CD1c-positive myeloid dendritic cell (primary cell): Measurements from ENCODE around the gene SPATA45.
A peak's percentile ranks its signal among the peaks of the same experiment; 100 is the strongest.
"Not testable (repeated sequence)": the region's sequence is repeated elsewhere in the genome, so short reads cannot be mapped to it uniquely, and the experiment has no call there.

Experiments
- DNase-seq: peaks from one replicate; pipeline ENCODE4 v3.0.0-alpha.2; 2016; ENCODE audit errors: extremely low spot score

Gene SPATA45

GRCh38 chr1:212847549-212847948, at the start of gene SPATA45:
TSS of gene SPATA45 (minus strand) at chr1:212847649. CDS start at chr1:212836149, 11,500 bp downstream.
- no peak for DNase-seq

- DNase-seq, result no peak
Measured at GRCh38 chr1:212892108-212892507, 44.7 kb upstream of the SPATA45 start.

- DNase-seq, result no peak
Measured at GRCh38 chr1:212884592-212884991, 37.1 kb upstream of the SPATA45 start.

DNA sequence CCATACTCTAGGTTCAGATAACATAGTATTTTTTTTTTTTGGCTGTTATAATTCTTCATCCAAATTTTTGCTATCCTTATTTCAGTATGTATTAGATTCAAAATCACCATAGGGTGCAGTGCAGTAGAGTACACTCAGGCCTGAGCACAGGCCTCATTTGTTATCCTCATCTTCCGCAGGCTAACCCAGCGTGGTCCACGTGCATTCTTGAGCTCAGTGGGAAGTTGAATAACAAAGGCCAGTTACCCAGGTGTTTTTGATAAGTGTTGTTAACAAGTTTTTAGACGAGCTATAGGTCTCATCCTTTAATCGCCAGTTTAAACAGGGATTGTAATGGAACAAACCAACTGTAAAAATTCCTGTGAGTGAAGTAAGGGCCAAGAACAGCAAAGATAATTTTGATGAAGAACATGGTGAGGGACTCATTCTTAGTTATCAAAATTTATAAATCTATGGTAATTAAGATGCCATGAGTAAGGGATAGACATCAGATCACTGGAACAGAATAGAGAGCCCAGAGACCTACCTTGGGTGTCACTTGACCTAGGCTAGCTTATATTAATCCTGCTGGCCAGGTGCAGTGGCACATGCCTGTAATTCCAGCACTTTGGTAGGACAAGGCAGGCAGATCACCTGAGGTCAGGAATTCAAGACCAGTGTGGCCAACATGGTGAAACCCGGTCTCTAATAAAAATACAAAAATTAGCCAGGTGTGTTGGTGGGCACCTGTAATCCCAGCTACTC, 32.7 kb upstream of the SPATA45 start:
- DNase-seq, result no peak

DNA sequence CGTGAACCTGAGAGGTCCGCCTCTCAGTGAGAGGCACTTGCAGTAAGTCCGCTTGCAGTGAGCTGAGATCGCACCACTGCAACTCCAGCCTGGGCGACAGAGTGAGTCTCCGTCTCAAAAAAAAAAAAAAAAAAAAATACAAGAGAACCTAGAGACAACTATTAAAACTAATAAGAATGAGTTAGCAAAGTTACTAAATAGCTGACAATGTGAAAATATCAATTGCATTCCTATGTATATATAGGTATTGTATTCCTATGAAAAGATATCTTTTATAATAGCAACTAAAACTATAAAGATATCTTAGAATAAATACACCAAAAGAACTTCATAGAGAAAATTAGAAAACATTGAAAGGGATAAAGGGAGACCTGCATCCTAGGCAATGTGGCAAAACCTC, 31.0 kb upstream of the SPATA45 start:
- DNase-seq, result no peak

GRCh38 chr1:212873518-212873917, 26.1 kb upstream of the SPATA45 start:
- DNase-seq, result no peak

- no peak for DNase-seq
Measured at GRCh38 chr1:212871976-212872375, 24.5 kb upstream of the SPATA45 start.

GRCh38 chr1:212867192-212867591, 19.7 kb upstream of the SPATA45 start:
- DNase-seq, result no peak

- no peak for DNase-seq
Measured at GRCh38 chr1:212864201-212864600, 16.8 kb upstream of the SPATA45 start.

DNA sequence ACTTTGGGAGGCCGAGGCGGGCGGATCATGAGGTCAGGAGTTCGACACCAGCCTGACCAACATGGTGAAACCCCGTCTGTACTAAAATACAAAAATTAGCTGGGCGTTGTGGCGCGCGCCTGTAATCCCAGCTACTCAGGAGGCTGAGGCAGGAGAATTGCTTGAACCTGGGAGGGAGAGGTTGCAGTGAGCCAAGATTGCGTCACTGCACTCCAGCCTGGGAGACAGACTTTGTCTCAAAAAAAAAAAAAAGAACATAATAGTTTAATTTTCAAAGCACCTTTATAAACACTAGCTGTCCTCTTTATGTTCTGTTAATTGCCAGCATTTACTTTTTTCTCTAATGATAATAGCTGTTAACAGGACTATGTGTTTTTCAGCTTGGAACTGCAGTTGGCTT, 15.9 kb upstream of the SPATA45 start:
- DNase-seq, result not testable (repeated sequence)

GRCh38 chr1:212862111-212862690, 14.8 kb upstream of the SPATA45 start:
- DNase-seq, result peak; percentile 54

DNA sequence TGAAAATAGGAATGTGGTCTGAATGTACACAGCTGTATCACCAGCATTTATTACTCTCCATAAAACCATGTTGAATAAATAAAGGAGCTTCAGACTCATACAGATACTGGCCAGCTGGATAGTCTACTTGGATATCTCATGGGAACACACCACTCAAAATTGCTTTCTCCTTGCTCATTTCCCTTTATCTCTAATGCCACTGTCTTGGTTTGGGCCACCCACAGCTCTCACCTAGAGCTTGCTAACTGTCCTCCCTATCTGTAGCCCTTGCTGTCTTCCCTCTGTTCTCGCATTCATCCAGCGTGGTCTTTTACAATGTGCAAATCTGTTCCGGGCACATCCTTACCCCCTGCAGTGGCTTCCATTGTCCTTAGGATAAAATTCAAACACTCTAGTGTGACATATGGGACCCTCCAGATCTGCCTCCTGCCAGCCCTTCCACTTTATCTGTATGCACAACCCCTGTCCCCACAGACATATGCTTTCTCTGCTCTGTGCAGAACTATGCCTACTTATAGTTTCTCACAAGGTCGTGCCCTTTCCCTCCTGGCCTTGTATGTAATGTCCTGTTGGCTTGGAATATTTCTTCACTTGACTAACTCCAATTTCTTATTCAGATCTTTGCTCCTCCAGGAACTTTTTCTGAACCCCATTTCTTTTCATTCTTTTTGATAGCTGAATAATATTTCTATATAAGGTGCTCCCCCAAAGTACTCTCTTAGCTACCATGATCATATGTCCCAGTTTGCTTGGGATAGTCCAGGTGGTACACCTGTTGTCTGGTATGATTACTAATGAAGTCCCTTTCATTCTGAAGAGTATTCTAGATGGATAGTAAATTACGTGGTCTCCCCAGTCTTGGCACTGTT, 13.5 kb upstream of the SPATA45 start:
- peak; percentile 1 for DNase-seq

GRCh38 chr1:212858461-212859265, 11.2 kb upstream of the SPATA45 start:
- DNase-seq, result peak; percentile 4

GRCh38 chr1:212857992-212858460, 10.6 kb upstream of the SPATA45 start, which contains the start of gene FLVCR1:
TSS of gene FLVCR1 (plus strand) at chr1:212858275. CDS start at chr1:212858453, 178 bp downstream.
- DNase-seq, result peak; percentile 98

DNA sequence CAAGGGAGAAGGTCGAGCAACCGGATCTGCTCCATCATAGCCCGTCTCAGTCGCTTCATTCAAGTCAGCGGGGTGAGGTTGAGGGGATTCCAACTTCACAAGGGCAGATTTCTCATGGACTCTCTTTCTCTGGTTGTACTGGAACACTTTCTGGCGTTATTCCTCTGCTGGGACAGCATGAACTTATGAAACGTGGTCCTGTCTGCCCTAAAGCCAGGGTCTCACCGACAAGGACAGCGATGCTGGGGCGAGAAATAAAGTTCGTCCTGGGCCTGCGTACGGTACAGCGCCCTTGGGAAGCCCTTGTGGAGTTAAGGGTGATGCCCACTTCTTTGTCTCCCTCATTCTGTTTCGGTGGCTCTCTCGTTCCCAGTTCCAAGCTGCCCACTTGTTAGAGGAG, 9.3 kb upstream of the SPATA45 start:
- no peak for DNase-seq

GRCh38 chr1:212853658-212854057, 6.2 kb upstream of the SPATA45 start:
- DNase-seq, result no peak

GRCh38 chr1:212852105-212852688, 4.7 kb upstream of the SPATA45 start:
- no peak for DNase-seq

DNA sequence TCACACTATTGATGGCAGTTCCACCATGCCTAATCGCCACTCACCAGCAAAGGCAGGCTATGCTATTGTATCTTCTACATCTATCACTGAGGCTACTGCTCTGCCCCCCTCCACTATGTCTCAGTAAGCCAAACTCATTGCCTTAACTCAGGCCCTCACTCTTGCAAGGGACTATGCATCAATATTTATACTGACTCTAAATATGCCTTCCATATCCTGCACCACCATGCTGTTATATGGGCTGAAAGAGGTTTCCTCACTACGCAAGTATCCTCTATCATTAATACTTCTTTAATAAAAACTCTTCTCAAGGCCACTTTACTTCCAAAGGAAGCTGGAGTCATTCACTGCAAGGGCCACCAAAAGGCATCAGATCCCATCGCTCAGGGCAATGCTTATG, 2.9 kb downstream of the SPATA45 start:
- not testable (repeated sequence) for DNase-seq

DNA sequence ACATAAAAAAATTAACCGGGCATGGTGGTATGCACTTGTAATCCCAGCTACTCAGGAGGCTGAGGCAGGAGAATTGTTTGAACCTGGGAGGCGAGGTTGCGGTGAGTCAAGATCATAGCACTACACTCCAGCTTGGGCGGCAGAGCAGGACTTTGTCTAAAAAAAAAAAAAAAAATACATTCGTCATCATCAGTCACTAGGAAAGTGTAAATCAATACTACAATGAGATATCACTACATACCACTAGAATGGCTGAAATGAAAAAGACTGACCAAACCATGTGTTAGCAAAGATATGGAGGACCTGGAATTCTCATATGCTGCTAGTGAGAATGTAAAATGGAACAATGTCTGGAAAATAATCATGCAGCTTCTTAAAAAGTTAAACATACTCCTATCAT, 9.3 kb downstream of the SPATA45 start:
- no peak for DNase-seq

DNA sequence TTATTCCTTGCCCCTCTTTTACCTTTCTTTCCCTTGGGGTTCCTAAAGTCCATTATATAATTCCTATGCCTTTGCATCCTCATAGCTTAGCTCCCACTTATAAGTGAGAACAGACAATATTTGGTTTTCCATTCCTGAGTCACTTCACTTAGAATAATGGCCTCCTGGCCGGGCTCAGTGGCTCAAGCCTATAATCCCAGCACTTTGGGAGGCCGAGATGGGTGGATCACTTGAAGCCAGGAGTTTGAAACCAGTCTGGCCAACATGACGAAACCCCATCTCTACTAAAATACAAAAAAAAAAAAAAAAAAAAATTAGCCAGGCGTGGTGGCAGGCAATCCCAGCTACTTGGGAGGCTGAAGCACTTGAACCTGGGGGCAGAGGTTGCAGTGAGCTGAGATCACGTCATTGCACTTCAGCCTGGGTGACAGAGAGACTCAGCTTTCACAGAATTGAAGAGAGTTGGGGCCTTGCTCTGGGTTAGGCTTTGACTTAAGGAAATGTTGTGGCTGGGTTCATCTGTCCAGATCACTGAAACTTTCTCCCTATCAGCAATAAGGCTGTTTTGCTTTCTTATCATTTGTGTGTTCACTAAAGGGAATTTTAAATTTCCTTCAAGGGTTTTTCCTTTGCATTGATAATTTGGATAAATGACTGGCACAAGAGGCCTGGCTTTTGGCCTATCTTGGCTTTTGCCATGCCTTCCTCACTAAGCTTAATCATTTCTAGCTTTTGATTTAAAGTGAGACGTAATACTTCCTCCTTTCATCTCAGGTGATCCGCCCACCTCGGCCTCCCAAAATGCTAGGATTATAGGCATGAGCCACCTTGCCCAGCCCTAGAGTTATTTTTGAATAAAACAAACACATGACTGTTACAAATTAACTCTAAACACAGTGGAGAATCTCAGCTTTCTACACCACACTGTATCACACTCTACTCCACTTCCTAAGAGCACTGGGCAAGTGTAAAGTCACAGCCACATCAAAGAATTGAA, 13.9 kb downstream of the SPATA45 start:
- not testable (repeated sequence) for DNase-seq
